Activated T-helper 1 cell treated with Interleukin-2 at 50 U/mL for 16 hours (primary cell): ENCODE data around the gene COL27A1.

Source experiments
- DNase-seq: peaks from one replicate; pipeline ENCODE4 v3.0.0-alpha.2; 2020; ENCODE audit warnings: low read depth

The COL27A1 gene

DNA sequence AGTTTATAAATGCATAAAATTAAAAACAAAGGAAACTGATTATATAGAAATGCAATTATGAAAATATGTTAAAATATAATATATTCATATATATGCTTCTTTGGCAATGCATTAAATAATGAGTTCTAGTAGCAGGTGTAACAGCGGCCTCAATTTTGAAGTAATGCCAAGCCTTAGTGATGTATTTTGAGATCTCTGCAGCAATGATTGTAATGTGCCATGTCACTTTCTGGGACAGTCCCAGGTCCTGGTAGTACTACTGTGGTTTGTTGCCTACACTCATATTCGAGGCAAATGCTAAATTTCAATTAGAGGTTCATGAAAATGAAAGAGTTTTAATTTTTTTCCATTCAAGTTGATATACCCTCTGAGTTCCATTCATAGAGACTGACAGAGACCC, 91.7 kb downstream of the COL27A1 start:
- DNase-seq = no peak

DNA sequence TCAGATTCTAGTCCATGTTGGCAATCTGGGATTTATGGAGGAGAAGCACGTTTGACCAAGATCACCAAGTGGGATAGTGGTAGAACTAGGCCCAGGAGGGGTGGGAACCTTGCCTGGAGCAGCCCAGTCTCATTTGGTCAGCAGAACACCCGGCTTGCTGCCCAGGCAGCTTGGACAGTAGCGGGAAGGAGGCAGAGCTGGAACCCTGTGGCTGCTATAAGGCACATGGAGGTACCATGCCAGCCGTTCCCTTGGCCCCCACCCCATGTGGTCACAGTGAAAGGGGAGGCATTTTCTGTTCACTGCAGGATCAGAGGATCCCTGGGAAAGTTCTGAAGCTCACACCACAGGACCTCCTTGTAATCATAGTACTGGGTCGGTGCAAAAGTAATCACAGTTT, 92.2 kb downstream of the COL27A1 start:
- DNase-seq = no peak

DNA sequence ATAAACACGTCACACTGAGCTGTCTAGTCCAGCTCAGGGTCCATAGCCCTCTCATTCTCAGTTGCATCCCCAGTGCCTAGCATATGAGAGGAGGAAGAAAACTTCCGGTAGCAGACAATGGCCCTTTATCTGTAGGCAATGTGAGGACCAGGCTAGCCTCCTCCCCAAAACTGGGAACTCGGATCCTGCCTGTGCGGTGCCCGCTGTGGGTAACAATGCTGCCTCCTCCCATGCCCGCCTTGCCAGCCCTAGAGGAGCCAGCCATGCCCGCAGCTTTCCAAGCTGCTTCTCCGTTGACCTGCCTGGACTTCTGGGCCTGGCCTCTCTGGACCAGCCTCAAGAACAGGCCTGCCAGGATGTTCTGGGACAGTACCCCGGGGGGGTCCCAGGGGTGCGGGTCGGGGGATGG, 93.0 kb downstream of the COL27A1 start:
- no peak for DNase-seq

DNA sequence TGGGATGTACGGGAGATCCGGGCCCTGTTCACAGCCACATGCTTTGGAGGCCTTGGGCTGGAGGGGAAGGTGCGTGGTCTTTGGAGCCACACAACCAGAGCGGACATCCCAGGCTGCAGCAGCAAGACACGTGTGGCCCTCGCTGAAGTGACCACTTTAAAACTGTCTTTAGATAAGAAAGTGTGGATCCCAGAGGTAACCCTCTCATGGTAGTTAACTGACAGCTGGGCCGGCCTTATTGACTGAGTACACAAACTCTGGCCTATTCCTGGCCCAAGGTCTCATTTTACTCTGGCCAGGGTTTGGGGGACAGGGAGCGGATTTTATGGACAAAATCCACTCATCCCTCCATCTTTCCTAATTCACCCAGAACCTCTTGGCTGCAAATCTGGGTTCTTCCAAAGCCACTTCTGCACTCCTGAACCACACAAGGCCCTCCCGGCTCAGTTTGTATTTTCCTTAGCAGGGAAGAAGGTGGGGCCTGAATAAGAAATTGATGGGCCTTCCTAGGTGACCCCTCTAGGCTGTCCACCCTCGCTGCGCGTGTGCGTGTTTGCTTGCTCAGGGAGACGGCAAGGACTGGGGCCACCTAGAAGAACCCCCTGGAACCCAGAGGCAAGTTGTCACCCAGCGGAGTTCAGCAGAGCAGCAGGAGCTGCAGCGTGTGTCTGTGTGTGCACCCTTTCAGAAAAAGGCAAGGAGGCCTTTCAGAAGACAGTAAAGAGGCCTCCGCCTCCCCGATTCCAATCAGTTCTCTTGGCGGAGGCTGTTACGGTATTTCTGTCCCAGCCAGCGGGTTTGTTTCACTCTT, 94.3 kb downstream of the COL27A1 start:
- no peak for DNase-seq

DNA sequence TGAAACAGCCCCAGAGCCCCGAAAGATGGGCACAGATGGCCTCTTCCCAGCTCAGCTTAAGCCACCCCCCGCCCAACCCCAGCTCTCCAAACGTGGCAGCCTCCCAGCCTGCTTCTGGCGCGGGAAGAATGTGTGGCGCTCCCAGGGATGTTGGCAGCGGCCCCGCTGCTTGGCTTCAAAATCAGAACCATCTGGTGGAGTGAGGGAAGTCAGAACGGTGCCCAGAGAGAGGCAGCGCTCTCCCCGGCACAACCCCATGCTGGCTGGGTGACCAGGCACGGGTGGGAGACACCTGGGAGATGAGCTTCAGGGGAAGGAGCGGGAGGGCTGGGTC, 94.9 kb downstream of the COL27A1 start:
- DNase-seq = no peak

DNA sequence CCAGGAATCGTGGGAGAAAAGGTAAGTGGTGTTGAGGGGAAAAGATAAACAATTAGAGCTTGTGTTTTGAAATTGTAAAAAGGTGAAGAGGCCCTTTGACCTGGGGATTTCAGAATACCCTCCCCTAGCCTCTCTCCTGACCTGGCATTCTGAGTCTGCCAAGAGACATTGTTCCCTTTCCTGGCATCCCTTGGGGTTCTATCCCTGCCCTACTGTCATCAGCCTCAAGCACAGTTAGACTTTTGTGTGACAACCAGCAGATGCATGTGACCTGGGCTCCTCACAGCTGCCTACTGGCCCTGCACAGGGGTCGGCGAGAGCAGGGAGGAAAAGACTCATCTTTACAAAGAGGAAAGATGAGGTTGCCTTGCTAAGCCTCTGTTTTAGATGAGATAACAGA, 95.3 kb downstream of the COL27A1 start:
- no peak for DNase-seq

DNA sequence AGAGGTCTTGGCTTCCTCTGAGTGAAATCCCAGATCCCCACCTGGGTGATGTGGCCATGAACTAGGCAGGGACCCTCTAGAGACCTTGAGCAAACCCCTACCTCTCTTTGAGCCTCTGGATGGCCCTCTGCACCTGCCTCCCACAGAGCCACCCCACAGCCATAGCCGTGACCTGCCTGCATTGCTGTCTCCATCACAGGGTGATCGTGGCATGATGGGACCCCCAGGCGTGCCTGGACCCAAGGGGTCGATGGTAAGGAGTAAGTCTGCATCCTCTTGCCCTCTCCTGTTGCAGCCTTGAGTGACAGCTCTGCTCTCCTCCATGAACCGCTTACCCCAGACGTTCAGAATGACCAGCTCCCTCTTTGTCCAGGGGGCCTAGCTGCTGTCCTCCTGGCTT, 97.1 kb downstream of the COL27A1 start:
- no peak for DNase-seq

DNA sequence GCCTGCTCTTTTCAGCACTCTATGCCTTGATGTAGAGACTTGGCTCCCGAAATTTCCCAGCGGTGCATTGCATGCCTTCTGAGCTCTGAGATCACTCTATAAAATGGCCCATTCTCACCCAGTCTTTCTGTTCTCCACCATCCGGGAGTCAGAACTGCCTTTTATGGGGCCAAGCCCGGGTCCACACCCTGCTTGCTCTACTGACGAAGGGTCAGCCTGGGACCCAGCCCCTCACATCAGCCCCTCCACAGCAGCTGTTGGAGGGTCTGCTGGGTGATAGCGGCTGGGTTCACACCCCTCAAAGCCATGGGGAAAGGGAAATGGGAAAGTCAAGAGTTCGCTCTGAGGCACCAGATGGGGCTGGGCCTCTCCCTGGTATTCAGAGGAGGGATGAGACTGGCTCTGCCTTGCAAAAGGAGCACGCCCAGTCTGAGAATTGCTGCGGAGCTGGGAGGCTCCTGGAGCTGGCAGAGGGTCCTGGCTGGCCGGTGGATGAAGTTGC, 101.5 kb downstream of the COL27A1 start:
- no peak for DNase-seq

DNA sequence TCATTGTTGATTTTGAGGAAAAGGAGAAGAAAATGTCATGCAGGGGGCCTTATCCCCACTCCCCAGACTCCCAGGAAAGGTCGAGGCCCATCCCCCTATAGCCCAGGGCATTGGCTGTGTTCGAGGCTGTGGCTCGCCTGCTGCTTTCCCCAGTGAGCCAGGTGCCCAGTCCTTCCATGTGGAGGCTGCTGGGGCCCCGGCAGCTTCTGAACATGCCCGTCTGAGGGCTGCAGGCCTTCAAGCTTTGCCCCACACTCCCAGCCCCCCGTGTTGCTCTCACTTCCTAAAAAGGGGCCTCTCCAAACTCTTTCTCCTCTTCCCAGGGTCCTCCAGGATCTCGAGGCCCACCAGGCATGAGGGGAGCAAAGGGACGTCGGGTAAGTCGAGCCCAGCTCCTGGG, 102.9 kb downstream of the COL27A1 start:
- DNase-seq = no peak

DNA sequence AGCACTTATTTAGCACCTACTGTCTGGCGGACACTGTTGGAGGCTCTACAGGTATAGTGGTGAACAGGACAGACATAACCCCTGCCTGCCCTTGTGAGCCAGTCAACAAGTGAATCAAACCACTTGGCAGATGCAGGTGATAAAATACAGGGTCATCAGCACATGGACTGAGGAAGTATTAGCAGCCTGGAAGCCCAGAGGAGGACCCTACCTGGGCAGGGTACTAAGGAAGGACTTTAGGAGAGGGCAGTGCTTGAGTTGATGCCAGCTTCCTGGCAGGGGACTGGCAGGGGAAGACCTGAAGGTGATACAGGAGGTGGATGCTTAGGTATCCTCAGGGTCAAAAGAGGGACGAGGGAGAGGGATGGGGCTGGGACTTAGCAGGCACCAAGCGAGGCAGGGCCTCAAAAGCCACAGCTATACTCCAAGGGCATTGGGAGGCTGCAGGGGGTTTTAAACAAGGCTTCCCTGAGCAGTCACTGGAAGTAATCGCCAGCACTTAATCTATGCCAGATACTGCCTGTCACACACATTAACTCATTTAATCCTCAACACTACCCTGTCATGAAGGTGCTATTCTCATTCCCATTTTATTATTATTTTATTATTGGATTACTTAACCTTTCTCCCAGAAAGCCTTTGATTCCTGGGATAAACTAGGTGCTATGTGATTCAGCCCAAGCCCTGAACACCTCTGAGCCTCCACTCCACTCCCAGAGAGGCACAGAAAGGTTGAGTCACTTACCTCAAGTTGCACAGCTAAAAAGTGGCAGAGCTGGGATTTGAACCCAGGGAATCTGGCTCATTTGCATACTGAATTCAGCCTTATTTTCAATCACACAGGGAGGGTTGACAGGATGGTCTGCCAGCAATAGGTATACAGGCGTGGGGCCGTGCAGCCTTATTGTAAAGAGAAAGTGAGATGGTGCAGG, 103.8 kb downstream of the COL27A1 start:
- no peak for DNase-seq

DNA sequence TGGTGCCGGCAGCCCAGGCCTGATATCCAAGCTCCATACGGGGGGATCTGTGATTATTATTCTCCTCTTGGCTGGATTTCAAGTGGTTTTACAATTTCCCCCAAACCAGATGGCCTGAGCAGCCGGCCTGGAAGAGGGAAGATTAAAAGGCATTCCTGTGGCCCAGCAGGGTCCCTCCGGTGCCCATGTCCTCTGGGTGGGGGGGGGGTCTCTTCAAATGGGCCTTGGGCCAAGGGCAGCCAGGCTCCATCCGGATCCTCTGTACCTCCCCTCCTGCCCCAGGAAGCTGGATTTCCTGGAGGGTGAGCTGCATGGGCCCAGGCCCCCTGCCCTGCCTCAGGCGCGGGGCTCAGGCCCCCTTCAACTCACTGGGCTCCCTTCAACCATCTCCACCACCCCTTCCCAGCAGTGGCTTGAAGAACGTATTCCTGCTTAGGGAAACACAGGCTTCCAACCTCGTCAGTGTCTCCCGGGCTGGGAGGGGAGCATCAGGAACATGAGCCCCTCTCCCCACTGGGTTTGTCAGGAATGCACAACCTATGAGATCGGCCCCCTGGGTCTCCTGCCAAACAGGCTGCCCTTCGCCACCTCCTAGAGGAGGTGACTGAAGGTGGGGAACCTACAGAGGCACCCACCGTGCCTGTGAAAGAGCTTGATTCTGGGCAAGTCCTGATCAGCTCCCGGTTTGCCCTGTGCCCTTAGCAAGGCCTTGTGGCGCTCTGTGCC, 104.6 kb downstream of the COL27A1 start:
- DNase-seq = no peak

DNA sequence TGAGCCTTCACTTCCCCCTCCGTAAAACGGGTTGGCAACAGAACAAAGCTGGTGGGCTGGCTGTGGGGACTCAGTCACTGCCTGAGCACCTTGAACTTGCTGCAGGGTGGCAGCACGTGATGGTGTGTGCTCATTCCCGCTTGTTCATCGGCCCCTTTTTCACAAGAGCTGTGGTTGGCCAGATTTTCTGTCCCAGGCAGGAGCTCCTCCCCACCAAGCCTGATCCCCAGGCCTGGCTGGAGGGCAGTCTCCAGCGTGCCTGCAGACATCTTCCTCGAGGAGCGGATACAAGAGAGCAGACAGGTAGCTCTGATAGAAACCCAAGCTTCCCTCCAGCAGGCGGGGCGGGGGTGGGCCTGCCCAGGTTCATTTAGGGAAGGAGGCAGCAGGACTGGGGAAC, 105.7 kb downstream of the COL27A1 start:
- DNase-seq = no peak

DNA sequence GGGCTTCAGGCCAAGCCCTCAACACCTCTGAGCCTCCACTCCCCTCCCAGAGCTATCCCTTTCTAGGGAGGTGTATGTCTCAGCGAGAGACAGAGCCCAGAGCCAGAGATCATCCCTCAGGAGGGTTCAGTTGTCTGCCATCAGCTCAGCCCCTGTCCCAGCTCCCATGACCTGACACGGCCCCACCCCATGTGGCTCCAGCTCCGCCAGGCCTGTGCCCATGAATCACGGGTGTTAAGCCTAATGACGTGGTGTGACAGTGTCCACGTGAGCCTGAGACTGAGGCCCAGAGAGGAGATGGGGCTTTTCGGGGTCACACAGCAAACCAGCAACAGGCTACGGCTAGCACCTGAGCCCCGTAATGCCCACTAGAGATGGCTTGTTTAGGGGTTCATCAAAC, 106.7 kb downstream of the COL27A1 start:
- no peak for DNase-seq

DNA sequence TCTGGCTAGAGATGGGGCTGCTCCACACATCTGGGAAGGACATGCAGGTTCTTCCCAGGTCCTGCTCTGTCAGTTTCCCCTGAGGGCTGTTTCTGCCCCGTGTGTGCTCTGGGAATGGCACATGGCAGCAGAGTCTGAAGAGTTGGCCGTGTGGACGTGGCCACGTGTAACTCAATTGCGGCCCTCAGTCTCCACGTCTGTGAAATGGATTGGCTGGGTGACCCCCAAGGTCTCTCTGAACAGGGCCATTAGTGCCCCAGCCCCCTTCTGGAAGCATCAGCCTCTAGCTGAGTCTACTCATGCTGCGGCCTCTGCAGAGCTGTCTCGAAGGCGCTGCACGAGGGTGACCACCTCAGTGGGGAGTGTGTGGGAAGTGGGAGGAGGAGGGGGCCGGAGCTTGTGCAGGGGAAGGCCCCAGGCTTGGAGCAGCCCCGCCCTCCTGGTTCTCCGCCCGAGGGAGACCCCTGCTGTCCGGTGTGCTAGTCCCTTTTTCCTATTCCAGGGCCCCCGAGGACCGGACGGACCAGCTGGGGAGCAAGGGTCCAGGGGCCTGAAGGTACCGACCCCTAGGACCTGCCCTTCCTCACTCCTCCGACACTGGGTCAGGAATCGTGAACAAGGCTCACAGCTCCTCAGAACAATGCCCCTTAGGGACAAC, 108.6 kb downstream of the COL27A1 start:
- no peak for DNase-seq

DNA sequence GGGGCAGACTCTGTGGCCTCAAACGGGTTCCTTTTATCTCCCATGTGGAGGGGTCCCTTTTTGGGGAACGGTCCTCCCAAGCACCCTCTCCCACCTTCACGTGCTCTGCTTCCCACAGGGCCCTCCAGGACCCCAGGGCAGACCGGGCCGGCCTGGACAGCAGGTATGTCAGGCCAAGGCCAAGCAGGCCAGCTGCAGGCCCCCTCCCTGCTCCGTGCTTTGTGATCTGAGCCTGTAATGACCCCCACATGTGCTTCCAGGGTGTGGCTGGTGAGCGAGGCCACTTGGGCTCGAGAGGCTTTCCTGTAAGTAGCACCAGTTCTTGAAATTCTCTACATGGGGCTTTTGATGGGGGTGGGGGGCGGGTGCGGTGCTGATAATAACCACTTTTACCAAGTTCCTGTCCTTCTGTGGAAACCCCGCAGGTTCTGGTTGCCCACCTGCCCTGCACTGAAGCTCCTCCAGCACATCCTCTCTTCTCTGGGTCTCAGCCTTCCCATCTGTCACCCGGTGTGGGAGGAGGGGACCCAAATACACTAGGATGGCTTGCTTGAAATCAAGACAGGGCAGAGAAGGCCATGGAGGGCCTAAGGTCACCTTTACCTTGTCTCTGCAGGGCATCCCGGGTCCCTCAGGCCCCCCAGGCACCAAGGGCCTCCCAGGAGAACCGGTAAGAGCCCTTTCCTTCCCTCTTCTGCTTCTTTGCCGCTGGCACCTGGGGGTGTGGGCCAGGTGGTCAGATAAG, 109.6 kb downstream of the COL27A1 start:
- no peak for DNase-seq

DNA sequence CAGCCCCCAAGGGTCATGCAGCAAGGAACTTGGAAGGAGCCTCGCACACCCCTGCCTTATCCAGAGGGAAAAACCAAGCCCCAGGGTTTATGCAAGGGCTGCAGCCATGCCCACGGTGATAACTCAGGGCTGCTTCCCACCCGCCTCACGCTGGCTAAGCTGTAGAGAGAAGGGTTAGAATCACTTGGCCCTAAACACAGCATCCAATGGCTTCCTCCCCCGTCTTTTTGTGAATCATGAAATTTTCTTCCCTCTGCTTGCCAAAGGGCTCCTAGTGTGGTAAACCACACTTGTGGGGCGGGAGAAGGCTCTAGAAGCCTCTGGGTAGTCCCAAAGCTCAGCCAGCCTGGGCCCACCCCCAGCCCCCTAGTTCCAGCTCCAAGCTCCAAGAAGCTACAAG, 111.6 kb downstream of the COL27A1 start:
- DNase-seq = no peak

DNA sequence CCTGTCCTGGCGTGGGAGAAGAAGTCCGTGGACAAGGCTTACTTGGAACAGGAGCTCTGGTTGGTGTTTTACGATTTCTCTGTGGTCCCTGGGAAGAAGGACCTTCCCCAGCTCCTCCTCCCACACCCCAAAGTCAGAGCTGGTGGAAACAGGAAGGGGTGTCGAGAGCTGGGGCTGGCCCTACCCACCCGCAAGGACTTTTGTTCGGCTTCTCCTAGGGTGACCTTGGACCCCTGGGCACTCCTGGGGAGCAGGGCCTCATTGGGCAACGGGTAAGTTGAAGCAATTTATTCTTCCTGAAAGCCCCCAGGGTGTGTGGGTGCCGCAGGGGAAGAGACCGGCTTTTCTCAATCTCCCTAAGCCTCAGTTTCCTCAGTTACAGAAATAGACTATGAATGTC, 113.7 kb downstream of the COL27A1 start:
- DNase-seq = no peak

DNA sequence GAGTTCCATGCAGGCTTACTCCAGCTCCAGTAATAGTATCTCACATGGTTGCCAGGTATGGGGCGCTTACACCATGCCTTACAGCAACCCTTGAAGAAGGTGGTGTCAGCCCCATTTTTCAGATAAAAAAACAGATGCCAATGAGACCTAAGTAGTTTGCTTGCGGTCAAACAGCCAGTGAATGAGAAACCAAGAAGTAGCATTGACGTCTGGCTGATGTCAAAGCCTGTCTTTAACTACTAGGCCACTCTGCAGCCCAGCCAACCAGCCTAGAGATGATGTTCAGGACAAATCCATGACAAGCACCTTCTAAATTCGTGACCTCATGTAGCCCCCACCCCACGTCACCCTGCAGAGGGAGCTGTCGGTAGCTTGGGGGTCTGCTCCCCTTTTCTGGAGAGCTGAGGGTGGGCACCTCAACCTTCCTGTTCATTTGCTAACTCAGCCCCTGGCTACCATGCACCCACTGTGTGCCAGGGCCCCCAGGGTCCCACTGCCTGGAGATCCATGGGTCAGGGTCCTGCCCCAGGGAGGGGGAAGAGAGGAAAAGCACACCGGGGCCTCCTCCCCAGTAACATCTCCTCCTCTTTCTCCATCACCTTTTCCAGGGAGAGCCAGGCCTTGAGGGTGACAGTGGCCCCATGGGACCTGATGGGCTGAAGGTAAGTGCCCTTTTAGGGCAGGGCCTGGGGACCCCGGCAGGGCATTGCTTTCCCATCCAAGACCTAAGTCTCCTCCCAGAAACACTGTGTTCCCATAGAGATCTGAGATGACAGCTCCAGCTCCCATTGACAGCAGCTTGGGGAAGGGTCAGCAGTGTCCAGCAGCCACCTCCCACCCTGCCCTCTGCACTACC, 115.0 kb downstream of the COL27A1 start:
- no peak for DNase-seq

DNA sequence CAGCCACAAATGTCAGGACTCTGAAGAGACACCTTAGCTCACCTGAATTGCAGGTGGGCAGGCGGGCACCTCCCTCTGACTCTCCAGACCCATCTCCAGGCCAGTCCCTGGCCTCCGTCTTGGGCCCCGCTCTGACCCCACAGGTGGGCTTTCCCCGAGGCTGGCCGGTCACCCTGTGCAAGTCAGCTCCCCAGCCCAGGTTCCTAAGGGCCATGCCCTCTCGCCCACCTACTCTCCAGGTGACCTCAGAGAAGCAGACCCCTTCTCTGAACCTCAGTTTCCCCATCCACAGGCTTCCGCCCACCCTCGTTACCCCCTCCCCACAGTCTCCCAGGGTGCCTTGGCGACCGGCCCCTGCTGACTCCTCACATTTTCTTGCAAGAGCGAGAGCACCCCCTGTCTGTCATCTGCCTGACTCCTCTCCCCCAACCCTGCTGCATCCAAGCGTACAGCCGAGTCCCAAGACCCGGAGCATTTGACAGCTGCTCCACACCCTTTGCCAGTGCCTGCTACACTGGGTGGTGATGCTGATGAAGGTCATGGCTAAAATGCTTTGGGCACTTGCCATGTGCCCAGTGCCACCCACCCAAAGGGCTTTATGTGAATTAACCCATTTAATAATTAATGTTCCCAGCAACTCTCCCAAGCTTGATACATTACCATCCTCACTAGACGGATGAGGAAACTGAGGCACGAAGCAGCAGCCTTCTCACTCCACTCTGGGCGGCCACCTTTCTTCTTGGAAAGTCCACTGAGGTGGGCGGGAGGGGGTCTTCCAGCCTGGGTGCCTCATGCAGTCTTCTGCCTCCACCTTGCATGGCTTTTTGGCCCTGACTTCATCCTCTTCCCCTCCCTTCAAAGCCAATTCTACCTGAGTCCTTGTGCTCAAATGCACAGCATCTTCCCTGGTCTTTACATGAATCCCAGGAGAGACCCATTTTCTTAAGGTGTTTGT, 116.5 kb downstream of the COL27A1 start:
- DNase-seq = no peak
